CD4-positive, alpha-beta T cell treated with Interleukin-6 for 4 hours (primary cell): ENCODE data around the gene ADRA2B.

Experiments used
- DNase-seq: peaks from one replicate; pipeline ENCODE4 v3.0.0-alpha.2; 2020; ENCODE audit warnings: mixed read lengths

The ADRA2B gene

GRCh38 chr2:96136129-96136720 is 19.9 kb upstream of the ADRA2B start:
- DNase-seq, result no peak

GRCh38 chr2:96135621-96136020 is 19.2 kb upstream of the ADRA2B start:
- no peak for DNase-seq

- no peak for DNase-seq
Measured at GRCh38 chr2:96135171-96135570, 18.8 kb upstream of the ADRA2B start.

GRCh38 chr2:96134421-96134820 is 18.1 kb upstream of the ADRA2B start:
- DNase-seq, result no peak

- no peak for DNase-seq
Measured at GRCh38 chr2:96131813-96132745, 15.7 kb upstream of the ADRA2B start.

GRCh38 chr2:96131152-96131812 is 14.9 kb upstream of the ADRA2B start:
- DNase-seq, result peak; percentile 34

- DNase-seq, result no peak
Measured at GRCh38 chr2:96130483-96130882, 14.1 kb upstream of the ADRA2B start.

GRCh38 chr2:96129528-96130120 is 13.3 kb upstream of the ADRA2B start:
- no peak for DNase-seq

- DNase-seq, result no peak
Measured at GRCh38 chr2:96128456-96128855, 12.1 kb upstream of the ADRA2B start.

- DNase-seq, result no peak
Measured at GRCh38 chr2:96124406-96125265, 8.3 kb upstream of the ADRA2B start.

- DNase-seq, result no peak
Measured at GRCh38 chr2:96123936-96124335, 7.6 kb upstream of the ADRA2B start.

- no peak for DNase-seq
Measured at GRCh38 chr2:96123290-96123689, 6.9 kb upstream of the ADRA2B start.

- no peak for DNase-seq
Measured at GRCh38 chr2:96122391-96122790, 6.0 kb upstream of the ADRA2B start.

GRCh38 chr2:96121414-96121813 is 5.0 kb upstream of the ADRA2B start:
- DNase-seq, result no peak

GRCh38 chr2:96120991-96121390 is 4.6 kb upstream of the ADRA2B start:
- DNase-seq, result no peak

GRCh38 chr2:96120091-96120720 is 3.8 kb upstream of the ADRA2B start:
- DNase-seq, result no peak

- no peak for DNase-seq
Measured at GRCh38 chr2:96119389-96119751, 3.0 kb upstream of the ADRA2B start.

- DNase-seq, result no peak
Measured at GRCh38 chr2:96118698-96119388, 2.5 kb upstream of the ADRA2B start.

- no peak for DNase-seq
Measured at GRCh38 chr2:96117701-96118588, 1.6 kb upstream of the ADRA2B start.

GRCh38 chr2:96116879-96117533 is 635 bp upstream of the ADRA2B start:
- DNase-seq, result peak; percentile 73
